GM10847 (cell line): ENCODE measurements around the gene HHEX.

ENCODE experiments used
- POLR2A ChIP-seq: IDR thresholded peaks from 2 replicates; pipeline ENCODE4 v1.6.1; 2011; ENCODE audit not compliant: insufficient read length; ENCODE audit errors: extremely low read depth

The HHEX gene

DNA sequence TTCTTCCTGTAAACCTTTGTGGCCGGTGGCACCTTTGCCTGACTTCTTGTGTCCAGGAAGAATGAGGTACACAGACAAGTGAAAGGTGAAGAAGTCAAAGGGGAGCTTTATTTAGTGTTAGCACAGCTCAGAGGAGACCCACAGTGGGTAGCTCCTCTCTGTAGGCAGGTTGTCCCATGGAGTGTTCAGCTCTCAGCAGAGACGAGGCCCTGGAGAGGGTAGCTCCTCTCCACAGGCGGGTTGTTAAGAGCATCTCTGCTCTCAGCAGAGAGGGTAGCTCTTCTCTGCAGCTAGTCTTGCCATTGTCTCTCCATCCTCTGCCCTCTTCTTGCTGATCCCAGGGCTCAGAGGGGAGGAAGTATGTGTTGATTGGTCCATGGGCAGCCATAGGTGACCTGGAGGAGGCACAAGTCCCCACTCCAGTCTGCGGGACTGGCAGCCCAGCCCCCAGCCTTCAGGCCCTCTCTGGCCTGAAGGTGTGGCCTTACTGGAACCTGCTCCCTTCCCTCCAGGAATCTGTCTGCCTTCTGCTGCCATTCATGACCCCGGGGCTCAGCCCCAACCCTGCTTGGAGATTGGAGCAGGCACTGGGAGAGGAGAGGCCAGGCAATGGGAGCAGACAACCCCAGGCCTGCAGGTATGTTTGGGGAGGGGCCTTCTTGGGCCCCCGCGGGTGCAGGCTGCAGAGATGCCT, 24.5 kb downstream of the HHEX start:
- no peak for TF ChIP-seq POLR2A

- no peak for TF ChIP-seq POLR2A
Observed at GRCh38 chr10:92714872-92715271, 25.1 kb downstream of the HHEX start.

- TF ChIP-seq POLR2A = no peak
Observed at GRCh38 chr10:92719991-92720830, 30.5 kb downstream of the HHEX start.

DNA sequence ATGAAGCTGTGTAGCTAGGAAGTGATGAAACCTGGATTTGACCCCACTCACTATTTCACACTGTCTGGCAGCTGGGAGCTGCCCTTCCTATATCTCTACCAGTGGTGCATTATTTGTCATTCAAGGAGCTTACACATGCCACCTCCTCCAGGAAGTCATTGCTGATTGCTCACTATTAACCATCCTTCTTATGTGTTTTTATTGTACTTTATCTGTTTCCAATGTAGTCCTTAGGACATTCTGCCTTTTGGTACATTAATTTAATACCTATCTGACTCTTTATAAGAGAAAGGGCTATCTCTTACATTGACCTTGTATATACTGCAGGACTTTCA, 31.0 kb downstream of the HHEX start:
- no peak for TF ChIP-seq POLR2A

DNA sequence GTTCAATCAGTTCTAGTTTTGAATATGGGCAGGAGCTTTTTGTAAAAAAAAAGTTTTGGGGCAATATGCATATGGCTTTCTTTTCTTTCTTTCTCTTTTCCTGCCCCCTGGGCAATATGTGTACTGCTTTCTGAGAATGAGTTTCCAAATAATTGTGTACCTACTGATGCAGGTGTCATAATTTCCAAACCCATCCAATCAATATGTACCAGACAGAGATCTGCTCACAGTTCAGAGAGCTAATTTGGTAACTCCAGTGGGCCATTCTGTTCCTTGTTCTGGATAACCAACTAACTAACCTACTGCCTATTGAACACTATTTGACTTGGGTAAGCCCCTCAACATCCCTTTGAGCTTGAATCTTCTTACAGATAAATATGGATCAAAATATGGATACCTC, 32.6 kb downstream of the HHEX start:
- TF ChIP-seq POLR2A = no peak

- TF ChIP-seq POLR2A = no peak
Observed at GRCh38 chr10:92727141-92727540, 37.4 kb downstream of the HHEX start.

- TF ChIP-seq POLR2A = no peak
Observed at GRCh38 chr10:92727550-92727949, 37.8 kb downstream of the HHEX start.

DNA sequence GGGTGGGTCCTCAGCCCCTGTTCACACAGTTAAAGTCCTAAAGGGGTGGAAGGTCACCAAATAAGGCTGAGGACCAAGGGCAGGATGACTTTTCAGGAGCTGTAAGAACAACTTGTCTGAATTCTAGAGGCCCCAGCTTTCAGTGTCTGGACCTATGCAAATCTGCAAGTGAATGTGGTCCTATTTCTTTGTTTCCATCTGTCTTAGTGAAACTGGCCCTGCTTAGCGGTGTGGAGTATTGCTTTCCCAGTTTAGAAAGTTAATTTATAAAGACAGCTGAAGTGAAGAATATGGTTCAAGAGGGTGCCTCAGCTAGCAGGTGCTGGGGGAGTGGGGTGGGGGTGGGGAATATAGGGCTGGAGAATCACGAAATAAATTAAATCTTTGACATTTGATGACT, 40.1 kb downstream of the HHEX start:
- TF ChIP-seq POLR2A = no peak

- TF ChIP-seq POLR2A = no peak
Observed at GRCh38 chr10:92732958-92733357, 43.2 kb downstream of the HHEX start.

DNA sequence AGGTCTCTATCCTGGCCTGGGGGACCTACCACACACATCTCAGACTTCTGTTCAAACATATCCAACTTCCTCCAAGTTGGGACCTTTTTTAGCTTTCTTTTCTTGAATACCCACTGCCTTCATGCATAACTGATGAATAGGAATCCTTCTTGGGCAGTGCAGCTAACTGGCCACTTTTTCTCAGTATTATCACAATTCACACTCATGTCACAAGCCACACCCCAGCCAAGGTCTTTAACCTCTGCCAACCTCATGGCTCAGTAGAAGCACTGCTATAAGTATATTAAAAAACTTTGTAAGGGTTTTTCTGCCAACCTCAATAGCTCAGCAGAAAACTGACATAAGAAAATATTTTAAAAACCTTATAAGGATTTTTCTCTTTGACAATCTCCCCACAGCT, 44.5 kb downstream of the HHEX start:
- TF ChIP-seq POLR2A = no peak

DNA sequence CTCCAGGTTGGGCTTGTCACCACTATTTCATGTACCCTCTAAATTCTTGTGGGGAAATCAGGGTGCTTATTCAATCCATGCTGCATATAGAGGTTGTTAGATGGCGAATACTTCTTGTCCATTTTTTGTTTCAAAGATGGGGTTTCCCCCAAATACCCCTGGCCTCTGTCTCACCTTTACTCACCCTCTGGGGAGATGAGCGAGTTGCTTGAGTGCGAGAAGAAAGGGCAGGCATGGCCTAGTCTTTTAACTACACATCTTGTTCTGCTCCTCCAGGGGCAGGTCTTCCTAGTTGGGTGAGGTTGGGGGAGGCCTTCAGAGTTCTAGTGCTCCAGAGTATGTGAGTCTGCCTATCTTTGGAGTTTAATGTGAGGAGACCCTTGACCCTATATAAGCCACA, 46.2 kb downstream of the HHEX start:
- no peak for TF ChIP-seq POLR2A

- no peak for TF ChIP-seq POLR2A
Observed at GRCh38 chr10:92737484-92737883, 47.7 kb downstream of the HHEX start.

- no peak for TF ChIP-seq POLR2A
Observed at GRCh38 chr10:92740762-92741161, 51.0 kb downstream of the HHEX start.

GRCh38 chr10:92742331-92743228, 52.8 kb downstream of the HHEX start:
- no peak for TF ChIP-seq POLR2A
